Measurements from ENCODE around the gene CABYR. TPM values are rescaled to one million over a fixed set of nuclear protein-coding genes. Genes with fewer than 3 reads are reported as not detected.

CABYR gene
- total and polyA plus RNA-seq, 2 experiments from 2014 or later, result 1.7 to 2.6 TPM

- no peaks in the 10 kb centered on the region for H3K27me3 ChIP-seq
- DNase-seq (ENCODE audit: low read depth in 1 of 2, low spot score in 1 of 2), result no peak
- TF ChIP-seq, protein P1, sequence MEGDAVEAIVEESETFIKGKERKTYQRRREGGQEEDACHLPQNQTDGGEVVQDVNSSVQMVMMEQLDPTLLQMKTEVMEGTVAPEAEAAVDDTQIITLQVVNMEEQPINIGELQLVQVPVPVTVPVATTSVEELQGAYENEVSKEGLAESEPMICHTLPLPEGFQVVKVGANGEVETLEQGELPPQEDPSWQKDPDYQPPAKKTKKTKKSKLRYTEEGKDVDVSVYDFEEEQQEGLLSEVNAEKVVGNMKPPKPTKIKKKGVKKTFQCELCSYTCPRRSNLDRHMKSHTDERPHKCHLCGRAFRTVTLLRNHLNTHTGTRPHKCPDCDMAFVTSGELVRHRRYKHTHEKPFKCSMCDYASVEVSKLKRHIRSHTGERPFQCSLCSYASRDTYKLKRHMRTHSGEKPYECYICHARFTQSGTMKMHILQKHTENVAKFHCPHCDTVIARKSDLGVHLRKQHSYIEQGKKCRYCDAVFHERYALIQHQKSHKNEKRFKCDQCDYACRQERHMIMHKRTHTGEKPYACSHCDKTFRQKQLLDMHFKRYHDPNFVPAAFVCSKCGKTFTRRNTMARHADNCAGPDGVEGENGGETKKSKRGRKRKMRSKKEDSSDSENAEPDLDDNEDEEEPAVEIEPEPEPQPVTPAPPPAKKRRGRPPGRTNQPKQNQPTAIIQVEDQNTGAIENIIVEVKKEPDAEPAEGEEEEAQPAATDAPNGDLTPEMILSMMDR (IDR thresholded peaks at IDR 0.05; ENCODE audit: low read depth, low read length), result no peak
- no peak overlapping the region for H3K27ac ChIP-seq
- no peaks in the 10 kb centered on the region for H3K36me3 ChIP-seq
- no peaks in the 10 kb centered on the region for H3K9me3 ChIP-seq (ENCODE audit: low read depth)
- H3K4me3 ChIP-seq, result no peak overlapping the region
- H3K4me1 ChIP-seq (ENCODE audit: low read depth), result no peaks in the 10 kb centered on the region
Observed at GRCh38 chr18:24189664-24190346, 50.9 kb downstream of the CABYR start.

- Histone ChIP-seq H3K36me3 (no peaks in the 10 kb centered on the region), H3K27me3 (no peaks in the 10 kb centered on the region), H3K4me1 (ENCODE audit: low read depth) (no peaks in the 10 kb centered on the region), H3K4me3 (no peak overlapping the region), H3K27ac (no peak overlapping the region), H3K9me3 (ENCODE audit: low read depth) (no peaks in the 10 kb centered on the region)
- TF ChIP-seq, protein P1 (IDR thresholded peaks at IDR 0.05; ENCODE audit: low read depth, low read length), result no peak
- DNase-seq (ENCODE audit: low read depth in 1 of 2, low spot score in 1 of 2), result no peak
Observed at GRCh38 chr18:24190590-24190989, 51.7 kb downstream of the CABYR start.

DNA sequence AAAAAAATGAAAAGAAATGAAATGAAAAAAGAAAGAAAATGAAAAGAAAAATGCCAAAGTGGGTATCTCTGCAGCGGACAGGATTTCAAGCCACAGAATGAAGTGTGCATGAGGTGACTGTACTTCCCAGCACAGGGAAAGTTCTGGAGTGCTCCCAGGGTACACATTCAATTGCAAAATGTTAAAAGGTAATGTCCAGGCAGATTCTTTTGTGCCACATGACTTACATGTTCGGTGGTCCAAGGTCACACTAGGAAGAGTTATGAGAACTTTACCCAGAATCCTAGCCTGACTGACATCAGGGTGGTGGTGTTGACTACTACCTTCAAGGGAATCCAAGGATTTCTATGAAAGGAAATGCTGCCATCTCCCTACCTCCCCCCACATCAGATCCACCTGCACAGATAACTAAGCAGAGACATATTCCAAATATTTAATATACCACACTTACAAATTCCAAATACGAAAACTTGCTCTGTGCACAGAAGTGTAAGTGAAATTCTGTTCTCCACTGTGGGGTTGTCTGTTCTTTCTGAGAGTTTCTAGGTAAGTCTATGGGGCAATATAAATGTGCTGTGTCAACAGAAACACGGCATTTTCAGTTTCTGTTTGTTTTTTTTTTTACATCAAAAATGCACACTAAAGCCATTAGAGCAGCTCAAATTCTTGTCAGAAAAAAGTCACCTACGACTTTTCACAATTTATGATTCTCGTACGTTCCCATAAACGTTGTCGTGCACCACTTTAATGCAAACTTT lies 56.6 kb downstream of the CABYR start:
- no peak for DNase-seq (ENCODE audit: low read depth in 1 of 2, low spot score in 1 of 2)
- no peaks in the 10 kb centered on the region for H3K36me3 ChIP-seq
- H3K27ac ChIP-seq, result no peak overlapping the region
- no peaks in the 10 kb centered on the region for H3K4me1 ChIP-seq (ENCODE audit: low read depth)
- TF ChIP-seq, protein P1 (IDR thresholded peaks at IDR 0.05; ENCODE audit: low read depth, low read length), result no peak
- no peak overlapping the region for H3K4me3 ChIP-seq
- no peaks in the 10 kb centered on the region for H3K27me3 ChIP-seq
- no peaks in the 10 kb centered on the region for H3K9me3 ChIP-seq (ENCODE audit: low read depth)

DNA sequence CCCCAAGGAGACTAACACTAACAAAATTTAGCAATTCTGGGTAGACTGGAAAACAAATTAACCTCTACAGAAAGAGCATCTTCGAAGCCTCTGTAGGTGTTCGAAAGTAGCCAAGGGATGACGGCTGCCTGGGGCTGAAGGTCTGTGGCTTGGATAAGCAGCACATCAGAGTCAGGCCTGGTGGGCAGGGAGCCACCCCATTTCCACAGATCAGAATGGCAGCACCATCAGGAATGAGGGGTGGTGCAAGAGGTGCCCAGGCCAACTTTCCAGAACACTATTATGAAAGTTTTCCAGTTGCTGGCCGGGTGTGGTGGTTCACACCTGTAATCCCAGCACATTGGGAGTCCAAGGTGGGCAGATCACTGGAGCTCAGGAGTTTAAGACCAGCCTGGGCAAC lies 57.9 kb downstream of the CABYR start:
- H3K9me3 ChIP-seq (ENCODE audit: low read depth), result no peaks in the 10 kb centered on the region
- H3K4me1 ChIP-seq (ENCODE audit: low read depth), result no peaks in the 10 kb centered on the region
- H3K27ac ChIP-seq, result no peak overlapping the region
- DNase-seq (ENCODE audit: low read depth in 1 of 2, low spot score in 1 of 2), result no peak
- TF ChIP-seq, protein P1 (IDR thresholded peaks at IDR 0.05; ENCODE audit: low read depth, low read length), result no peak
- no peaks in the 10 kb centered on the region for H3K36me3 ChIP-seq
- H3K27me3 ChIP-seq, result no peaks in the 10 kb centered on the region
- H3K4me3 ChIP-seq, result no peak overlapping the region

GRCh38 chr18:24197412-24197811 lies 58.5 kb downstream of the CABYR start:
- DNase-seq (ENCODE audit: low read depth in 1 of 2, low spot score in 1 of 2), result no peak
- H3K27ac ChIP-seq, result no peak overlapping the region
- TF ChIP-seq, protein P1 (IDR thresholded peaks at IDR 0.05; ENCODE audit: low read depth, low read length), result no peak
- H3K27me3 ChIP-seq, result no peaks in the 10 kb centered on the region
- no peaks in the 10 kb centered on the region for H3K4me1 ChIP-seq (ENCODE audit: low read depth)
- H3K4me3 ChIP-seq, result no peak overlapping the region
- no peaks in the 10 kb centered on the region for H3K36me3 ChIP-seq
- no peaks in the 10 kb centered on the region for H3K9me3 ChIP-seq (ENCODE audit: low read depth)
